Measurements from ENCODE around the gene CACNA2D3.

DNA sequence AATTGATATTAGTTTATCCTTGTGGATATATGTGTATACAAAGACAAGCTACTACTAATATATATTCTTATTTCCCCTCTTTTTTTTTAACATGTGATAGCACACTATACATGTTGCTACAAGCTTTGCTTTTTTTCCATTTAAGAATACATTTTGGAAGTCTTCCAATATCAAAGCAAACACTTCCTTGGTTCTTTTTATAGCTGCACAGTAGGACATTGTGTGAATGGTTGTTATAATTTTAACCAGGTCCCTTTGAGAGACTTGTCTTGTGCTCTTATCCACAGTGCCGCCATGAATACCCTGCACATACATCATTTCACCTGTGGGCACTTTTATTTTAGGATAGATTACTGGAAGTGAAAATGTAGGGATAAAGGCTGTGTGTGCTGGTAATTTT, 88.7 kb downstream of the CACNA2D3 start:
- TF ChIP-seq SIN3A (IDR thresholded peaks at IDR 0.05; ENCODE audit: borderline replicate concordance, insufficient read depth, low read length) (no peak), POLR2AphosphoS5 (IDR thresholded peaks at IDR 0.05; ENCODE audit: low read depth, low read length) (no peak), TAF1 (IDR thresholded peaks at IDR 0.05; ENCODE audit: borderline replicate concordance, insufficient read depth, low read length) (no peak)
- TF ChIP-seq, protein P1, sequence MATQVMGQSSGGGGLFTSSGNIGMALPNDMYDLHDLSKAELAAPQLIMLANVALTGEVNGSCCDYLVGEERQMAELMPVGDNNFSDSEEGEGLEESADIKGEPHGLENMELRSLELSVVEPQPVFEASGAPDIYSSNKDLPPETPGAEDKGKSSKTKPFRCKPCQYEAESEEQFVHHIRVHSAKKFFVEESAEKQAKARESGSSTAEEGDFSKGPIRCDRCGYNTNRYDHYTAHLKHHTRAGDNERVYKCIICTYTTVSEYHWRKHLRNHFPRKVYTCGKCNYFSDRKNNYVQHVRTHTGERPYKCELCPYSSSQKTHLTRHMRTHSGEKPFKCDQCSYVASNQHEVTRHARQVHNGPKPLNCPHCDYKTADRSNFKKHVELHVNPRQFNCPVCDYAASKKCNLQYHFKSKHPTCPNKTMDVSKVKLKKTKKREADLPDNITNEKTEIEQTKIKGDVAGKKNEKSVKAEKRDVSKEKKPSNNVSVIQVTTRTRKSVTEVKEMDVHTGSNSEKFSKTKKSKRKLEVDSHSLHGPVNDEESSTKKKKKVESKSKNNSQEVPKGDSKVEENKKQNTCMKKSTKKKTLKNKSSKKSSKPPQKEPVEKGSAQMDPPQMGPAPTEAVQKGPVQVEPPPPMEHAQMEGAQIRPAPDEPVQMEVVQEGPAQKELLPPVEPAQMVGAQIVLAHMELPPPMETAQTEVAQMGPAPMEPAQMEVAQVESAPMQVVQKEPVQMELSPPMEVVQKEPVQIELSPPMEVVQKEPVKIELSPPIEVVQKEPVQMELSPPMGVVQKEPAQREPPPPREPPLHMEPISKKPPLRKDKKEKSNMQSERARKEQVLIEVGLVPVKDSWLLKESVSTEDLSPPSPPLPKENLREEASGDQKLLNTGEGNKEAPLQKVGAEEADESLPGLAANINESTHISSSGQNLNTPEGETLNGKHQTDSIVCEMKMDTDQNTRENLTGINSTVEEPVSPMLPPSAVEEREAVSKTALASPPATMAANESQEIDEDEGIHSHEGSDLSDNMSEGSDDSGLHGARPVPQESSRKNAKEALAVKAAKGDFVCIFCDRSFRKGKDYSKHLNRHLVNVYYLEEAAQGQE (IDR thresholded peaks at IDR 0.05; ENCODE audit: insufficient read depth in 1 of 2, low read depth in 2 of 2, low read length in 2 of 2): no peak
